Mononuclear cell (primary cell): ENCODE results near the gene PCDH9. TPM values are rescaled to one million over a fixed set of nuclear protein-coding genes. Genes with fewer than 3 reads are reported as not detected.
"Not testable (repeated sequence)": the region's sequence is repeated elsewhere in the genome, so short reads cannot be mapped to it uniquely, and the experiment has no call there.

Experiments used
- H3K27me3 ChIP-seq: 2 replicates; pipeline ENCODE4 v1.6.0; 2011; ENCODE audit warnings: low read length, control low read depth; ENCODE audit not compliant: insufficient read depth
- H3K4me1 ChIP-seq: 2 replicates; pipeline ENCODE4 v1.5.1; 2011; ENCODE audit warnings: mild to moderate bottlenecking, low read length, control low read depth; ENCODE audit not compliant: insufficient read depth
- H3K4me3 ChIP-seq: 2 replicates; pipeline ENCODE4 v1.5.1; 2011; ENCODE audit warnings: mild to moderate bottlenecking, low read length, moderate library complexity
- H3K9me3 ChIP-seq: 2 replicates; pipeline ENCODE4 v1.5.1; 2011; ENCODE audit warnings: low read depth, mild to moderate bottlenecking, control low read depth, low read length
- total RNA-seq: library from RNA; depleted of rRNA; stranded (reverse); fragments of >200 nt; gene quantifications from one replicate; pipeline ENCODE4 v1.2.3, GENCODE V29; 2012

Gene PCDH9
- total RNA-seq, 1 donor: 1.5 TPM

GRCh38 chr13:66640231-66640630 is 589.9 kb downstream of the PCDH9 start:
- Histone ChIP-seq H3K4me1 (no peaks in the 10 kb centered on the region), H3K4me3 (no peak overlapping the region), H3K9me3 (no peaks in the 10 kb centered on the region), H3K27me3 (no peaks in the 10 kb centered on the region)

- H3K9me3 ChIP-seq: no peaks in the 10 kb centered on the region
- H3K27me3 ChIP-seq: no peaks in the 10 kb centered on the region
- no peaks in the 10 kb centered on the region for H3K4me1 ChIP-seq
- H3K4me3 ChIP-seq: no peak overlapping the region
These were observed 591.1 kb downstream of the PCDH9 start for GRCh38 chr13:66639044-66639443.

- Histone ChIP-seq H3K9me3 (no peaks in the 10 kb centered on the region), H3K4me3 (no peak overlapping the region), H3K4me1 (no peaks in the 10 kb centered on the region), H3K27me3 (no peaks in the 10 kb centered on the region)
These were observed 594.6 kb downstream of the PCDH9 start for GRCh38 chr13:66635526-66635925.

DNA sequence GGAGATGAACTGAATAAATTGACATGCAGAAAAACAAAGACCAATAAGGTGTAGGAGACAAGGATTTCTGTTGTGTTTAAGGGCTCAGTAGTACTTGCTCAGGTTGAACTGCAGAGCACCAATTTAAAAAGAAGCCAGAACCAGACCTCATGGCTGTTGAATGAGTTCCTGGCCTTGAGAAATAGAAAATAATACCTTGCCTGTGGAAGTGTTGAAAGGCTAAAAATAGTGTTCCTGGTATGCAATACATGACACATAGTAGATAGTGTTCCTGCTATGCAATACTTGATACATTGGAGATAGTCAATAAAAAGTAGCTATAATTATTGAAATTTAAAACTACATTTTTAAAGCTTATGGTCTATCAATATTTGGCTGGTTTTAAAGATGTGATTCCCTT is 595.8 kb downstream of the PCDH9 start:
- Histone ChIP-seq H3K27me3 (no peaks in the 10 kb centered on the region), H3K4me1 (no peaks in the 10 kb centered on the region), H3K9me3 (no peaks in the 10 kb centered on the region), H3K4me3 (no peak overlapping the region)

DNA sequence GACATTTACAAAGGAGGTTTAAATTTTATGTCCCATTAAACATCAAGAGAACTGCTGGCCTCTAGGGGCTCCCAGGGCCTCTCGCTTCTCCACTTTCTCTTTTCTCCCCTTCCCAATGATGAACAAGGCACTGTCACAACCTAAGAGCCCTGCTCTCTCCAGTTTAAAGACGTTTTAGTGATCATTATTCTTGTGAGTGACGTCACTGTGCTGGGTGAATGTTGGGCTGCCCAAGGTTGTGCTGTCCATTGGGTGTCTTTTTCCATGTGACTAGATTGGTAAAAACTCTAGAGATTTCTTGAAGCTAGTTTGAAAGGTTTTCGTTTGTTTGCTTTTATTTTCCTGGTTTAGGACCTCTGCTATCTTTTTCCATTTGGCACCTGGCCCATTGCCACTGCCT is 602.6 kb downstream of the PCDH9 start:
- Histone ChIP-seq H3K9me3 (no peaks in the 10 kb centered on the region), H3K4me3 (no peak overlapping the region), H3K27me3 (no peaks in the 10 kb centered on the region), H3K4me1 (no peaks in the 10 kb centered on the region)

- Histone ChIP-seq H3K4me3 (no peak overlapping the region), H3K27me3 (no peaks in the 10 kb centered on the region), H3K4me1 (no peaks in the 10 kb centered on the region), H3K9me3 (no peaks in the 10 kb centered on the region)
These were observed 605.8 kb downstream of the PCDH9 start for GRCh38 chr13:66624302-66624701.

DNA sequence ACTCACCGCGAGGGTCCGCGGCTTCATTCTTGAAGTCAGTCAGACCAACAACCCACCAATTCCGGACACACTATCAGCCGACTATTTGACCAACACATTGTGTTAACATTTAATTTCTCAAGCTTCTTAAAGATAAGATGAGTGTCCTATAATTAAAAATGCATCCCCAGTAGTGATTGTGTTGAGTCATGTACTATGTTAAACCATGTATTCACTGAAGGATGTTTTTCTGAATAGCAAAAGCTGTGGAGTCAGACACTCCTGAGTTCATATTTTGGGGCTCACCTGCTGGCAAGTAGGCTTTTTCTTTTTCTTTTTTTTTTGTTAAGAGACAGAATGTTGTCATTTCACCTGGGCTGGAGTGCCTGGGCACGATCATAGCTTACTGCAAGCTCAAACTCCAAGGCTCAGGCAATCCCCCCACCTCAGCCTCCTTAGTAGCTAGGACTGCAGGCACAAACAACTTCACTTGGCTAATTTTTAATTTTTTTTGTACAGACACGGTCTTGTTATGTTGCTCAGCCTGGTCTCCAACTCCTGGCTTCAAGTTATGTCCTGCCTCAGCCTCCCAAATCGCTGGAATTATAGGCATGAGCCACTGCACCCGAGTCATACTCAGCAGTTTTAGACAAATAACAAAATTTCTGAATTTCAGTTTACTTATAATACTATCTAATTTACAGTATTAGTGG is 606.9 kb downstream of the PCDH9 start:
- H3K27me3 ChIP-seq: no peaks in the 10 kb centered on the region
- H3K9me3 ChIP-seq: no peaks in the 10 kb centered on the region
- no peaks in the 10 kb centered on the region for H3K4me1 ChIP-seq
- no peak overlapping the region for H3K4me3 ChIP-seq

DNA sequence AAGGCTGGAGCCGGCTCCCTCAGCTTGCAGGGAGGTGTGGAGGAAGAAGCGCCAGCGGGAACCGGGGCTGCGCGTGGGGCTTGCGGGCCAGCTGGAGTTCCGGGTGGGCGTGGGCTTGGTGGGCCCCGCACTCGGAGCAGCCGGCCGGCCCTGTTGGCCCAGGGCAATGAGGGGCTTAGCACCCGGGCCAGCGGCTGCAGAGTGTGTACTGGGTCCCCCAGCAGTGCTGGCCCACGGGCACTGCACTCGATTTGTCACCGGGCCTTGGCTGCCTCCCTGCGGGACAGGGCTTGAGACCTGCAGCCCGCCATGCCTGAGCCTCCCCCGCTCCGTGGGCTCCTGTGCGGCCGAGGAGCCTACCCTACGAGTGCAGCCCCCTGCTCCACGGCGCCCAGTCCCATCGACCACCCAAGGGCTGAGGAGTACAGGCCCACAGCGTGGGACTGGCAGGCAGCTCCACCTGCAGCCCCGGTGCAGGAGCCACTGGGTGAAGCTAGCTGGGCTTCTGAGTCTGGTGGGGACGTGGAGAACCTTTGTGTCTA is 608.2 kb downstream of the PCDH9 start:
- H3K4me1 ChIP-seq, H3K9me3 ChIP-seq, H3K4me3 ChIP-seq: not testable (repeated sequence)

GRCh38 chr13:66618702-66619101 is 611.4 kb downstream of the PCDH9 start:
- H3K9me3 ChIP-seq: no peaks in the 10 kb centered on the region
- H3K4me1 ChIP-seq: no peaks in the 10 kb centered on the region
- no peak overlapping the region for H3K4me3 ChIP-seq

More for the DNA sequence above, 608.2 kb downstream of the PCDH9 start:
- not testable (repeated sequence) for H3K27me3 ChIP-seq

DNA sequence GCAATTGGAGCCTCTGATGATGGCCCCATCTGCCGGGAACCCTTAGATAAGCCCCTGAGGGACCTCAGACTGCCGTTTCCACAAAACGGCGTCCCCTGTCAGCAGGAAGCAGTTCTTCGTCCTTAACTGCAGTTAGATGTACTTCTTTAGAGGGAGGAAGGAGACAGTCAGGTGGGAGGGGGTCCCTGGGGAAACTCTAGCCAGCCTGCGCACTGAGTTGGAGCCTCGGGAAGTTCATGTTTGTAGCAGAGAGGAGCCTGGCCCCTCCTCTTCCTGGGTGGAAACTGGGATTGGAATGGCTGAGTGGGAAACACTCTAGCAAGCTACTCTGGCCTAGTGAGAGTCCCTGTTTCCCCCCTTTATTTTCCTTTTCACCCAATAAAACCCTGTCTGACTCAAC is 612.4 kb downstream of the PCDH9 start:
- no peaks in the 10 kb centered on the region for H3K27me3 ChIP-seq
- no peaks in the 10 kb centered on the region for H3K4me1 ChIP-seq
- H3K4me3 ChIP-seq: no peak overlapping the region
- no peaks in the 10 kb centered on the region for H3K9me3 ChIP-seq

More at GRCh38 chr13:66618702-66619101, 611.4 kb downstream of the PCDH9 start:
- no peaks in the 10 kb centered on the region for H3K27me3 ChIP-seq

DNA sequence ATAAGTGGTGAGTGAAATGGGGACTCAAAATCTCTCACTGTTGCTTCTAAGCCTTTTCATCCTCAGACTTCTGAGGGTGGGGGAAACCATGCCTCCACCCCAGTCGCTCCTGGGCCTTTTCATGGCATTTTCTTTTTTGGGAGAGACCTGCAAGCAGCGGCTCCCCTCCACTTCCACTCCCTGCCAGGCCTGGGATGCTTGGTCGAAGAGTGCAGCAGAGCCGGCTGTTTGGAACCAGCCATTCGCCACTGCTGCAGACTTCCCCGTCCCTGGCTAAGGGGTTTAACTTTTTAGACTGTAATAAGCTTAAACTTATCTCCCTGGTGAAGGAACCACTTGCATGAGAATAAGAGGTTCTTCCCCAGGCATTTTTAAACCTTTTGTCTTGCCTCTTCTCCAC is 617.2 kb downstream of the PCDH9 start:
- Histone ChIP-seq H3K9me3 (no peaks in the 10 kb centered on the region), H3K4me1 (no peaks in the 10 kb centered on the region), H3K4me3 (no peak overlapping the region), H3K27me3 (no peaks in the 10 kb centered on the region)

DNA sequence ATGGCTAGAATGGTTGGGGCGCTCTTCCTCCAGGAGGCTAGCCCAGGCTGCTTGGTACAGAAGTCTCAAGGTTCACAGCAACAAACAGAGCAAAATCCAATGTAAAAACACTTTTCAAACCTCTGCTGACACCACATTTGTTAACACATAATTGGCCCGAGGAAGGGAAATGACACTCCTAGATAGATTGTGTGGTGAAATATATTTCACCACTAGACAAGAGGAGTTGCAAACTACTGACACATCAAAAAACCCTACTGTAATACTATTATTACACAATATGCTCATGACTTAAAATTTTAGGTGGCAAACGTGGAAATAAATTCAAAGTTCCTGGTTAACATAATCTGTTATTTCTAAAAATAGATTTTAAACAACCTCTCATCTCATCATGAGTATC is 643.6 kb downstream of the PCDH9 start:
- H3K4me3 ChIP-seq: no peak overlapping the region
- H3K9me3 ChIP-seq: no peaks in the 10 kb centered on the region
- H3K27me3 ChIP-seq: no peaks in the 10 kb centered on the region
- H3K4me1 ChIP-seq: no peaks in the 10 kb centered on the region

DNA sequence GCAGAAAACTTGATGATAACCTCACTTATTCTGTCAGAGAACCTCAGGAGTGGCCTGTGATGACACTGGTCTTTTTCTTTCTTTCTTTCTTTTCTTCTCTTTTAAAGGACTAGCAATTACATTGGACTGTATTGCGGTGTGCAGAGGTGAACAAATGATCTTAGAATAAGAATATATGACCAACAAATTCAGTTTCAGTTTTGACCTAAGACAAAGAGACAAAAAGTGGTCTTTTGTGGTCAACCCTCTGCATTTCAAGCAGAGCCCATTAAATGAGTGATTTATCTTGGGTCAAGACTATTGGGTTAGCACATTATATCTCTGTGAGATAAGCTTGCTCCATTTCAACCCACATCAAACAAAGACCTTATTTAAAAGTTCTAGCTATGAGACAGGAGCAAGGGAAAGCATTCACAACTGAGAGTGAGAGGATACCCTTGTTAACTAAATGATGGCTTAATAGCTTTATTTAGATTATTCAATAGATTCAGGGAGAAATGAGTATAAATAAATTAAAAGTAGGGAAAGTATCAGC is 644.4 kb downstream of the PCDH9 start:
- Histone ChIP-seq H3K4me1 (no peaks in the 10 kb centered on the region), H3K9me3 (no peaks in the 10 kb centered on the region), H3K27me3 (no peaks in the 10 kb centered on the region), H3K4me3 (no peak overlapping the region)

- no peaks in the 10 kb centered on the region for H3K4me1 ChIP-seq
- H3K4me3 ChIP-seq: no peak overlapping the region
- no peaks in the 10 kb centered on the region for H3K9me3 ChIP-seq
- H3K27me3 ChIP-seq: no peaks in the 10 kb centered on the region
These were observed 648.5 kb downstream of the PCDH9 start for GRCh38 chr13:66581675-66582074.

GRCh38 chr13:66578305-66578704 is 651.8 kb downstream of the PCDH9 start:
- H3K9me3 ChIP-seq: no peaks in the 10 kb centered on the region
- no peaks in the 10 kb centered on the region for H3K27me3 ChIP-seq
- no peaks in the 10 kb centered on the region for H3K4me1 ChIP-seq
- no peak overlapping the region for H3K4me3 ChIP-seq

- Histone ChIP-seq H3K9me3 (no peaks in the 10 kb centered on the region), H3K27me3 (no peaks in the 10 kb centered on the region), H3K4me1 (no peaks in the 10 kb centered on the region), H3K4me3 (no peak overlapping the region)
These were observed 652.8 kb downstream of the PCDH9 start for GRCh38 chr13:66577358-66577757.
